Medulla oblongata (tissue), 1 donor: ENCODE data around the gene C10orf62.
"Not testable (repeated sequence)": the region's sequence is repeated elsewhere in the genome, so short reads cannot be mapped to it uniquely, and the experiment has no call there.

Source experiments
- DNase-seq: peaks from one replicate; pipeline ENCODE4 v3.0.0-alpha.2; 2015; ENCODE audit errors: extremely low spot score

C10orf62 gene

GRCh38 chr10:97627731-97628130 is 38.2 kb downstream of the C10orf62 start:
- no peak for DNase-seq

GRCh38 chr10:97628228-97628627 is 38.7 kb downstream of the C10orf62 start:
- DNase-seq: no peak

DNA sequence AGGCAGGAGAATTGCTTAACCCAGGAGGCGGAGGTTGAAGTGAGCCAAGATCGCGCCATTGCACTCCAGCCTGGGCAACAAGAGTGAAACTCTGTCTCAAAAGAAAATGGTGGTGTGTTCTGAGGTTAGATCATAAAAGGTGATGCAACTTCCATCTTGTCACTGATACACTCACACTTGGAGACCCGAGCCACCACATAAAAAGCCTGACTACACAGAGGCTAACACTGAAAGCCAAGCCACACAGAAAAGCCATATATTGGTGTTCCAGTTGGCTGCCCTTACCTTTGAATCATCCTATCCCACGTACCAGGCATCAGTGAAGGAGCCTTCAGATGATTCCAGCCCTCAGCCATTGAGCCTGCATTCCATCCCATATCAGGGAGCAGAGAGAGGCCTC is 39.8 kb downstream of the C10orf62 start:
- no peak for DNase-seq

GRCh38 chr10:97631098-97631497 is 41.6 kb downstream of the C10orf62 start:
- no peak for DNase-seq

DNA sequence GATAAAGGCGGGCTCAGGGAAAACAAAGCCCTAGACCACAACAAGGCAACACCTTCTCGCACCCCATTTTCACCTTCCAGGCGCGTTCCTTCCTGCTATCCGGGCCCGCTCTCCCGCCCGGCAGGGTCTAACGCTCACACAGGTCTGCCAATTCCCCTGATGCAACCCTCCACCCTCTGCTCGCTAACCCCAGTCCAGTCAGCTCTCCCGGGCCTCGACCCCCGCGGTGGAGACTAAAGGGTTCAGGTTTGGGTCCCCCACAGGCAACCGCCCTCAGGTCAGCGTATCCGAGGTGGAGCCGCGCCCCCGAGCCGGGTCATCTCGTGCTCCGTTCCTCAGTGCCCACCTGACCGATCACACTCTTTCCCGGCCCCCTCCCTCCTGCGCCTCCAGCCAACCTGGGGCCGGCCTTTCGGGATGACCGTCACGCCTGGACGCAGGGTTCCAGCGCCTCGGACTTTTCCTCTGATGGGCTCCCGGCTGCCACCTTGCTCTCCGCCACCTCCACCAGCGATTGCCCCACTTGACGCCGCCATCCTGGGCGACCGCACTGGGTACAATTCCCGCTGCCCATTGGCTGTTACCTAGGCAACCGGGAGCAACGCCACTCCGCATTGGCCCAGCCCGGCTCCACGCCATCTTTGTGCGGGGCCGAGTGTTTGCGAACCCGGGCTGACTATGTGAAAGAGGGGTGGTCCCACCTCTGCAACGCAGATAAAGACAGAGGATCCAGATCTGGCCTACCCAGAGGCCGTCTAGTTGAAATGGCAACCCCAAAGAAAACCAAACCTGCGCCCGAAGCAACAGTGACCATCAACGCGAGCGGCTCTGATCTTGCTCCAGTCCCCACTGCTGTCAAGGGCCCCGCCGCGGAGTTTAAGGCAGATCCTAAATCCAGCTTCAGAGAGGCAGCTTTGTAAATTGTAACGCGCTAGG is 43.7 kb downstream of the C10orf62 start, which contains the start of gene MORN4:
TSS of gene MORN4 (minus strand) at position 552 of the 936 bp plus-strand sequence. CDS start 13,847 bp downstream, outside the sequence.
- DNase-seq: peak; percentile 95

GRCh38 chr10:97633921-97634320 is 44.4 kb downstream of the C10orf62 start:
- no peak for DNase-seq

- DNase-seq: no peak
These were observed 46.1 kb downstream of the C10orf62 start for GRCh38 chr10:97635577-97635976.

GRCh38 chr10:97639090-97639489 is 49.6 kb downstream of the C10orf62 start:
- not testable (repeated sequence) for DNase-seq

GRCh38 chr10:97640174-97640867 is 50.8 kb downstream of the C10orf62 start, which contains the start of gene PI4K2A:
PI4K2A (plus strand) TSS chr10:97640671; CDS start chr10:97640743, 72 bp downstream.
- DNase-seq: peak; percentile 99
